ENCODE results near the gene GRIN2D. TPM values are rescaled to one million over a fixed set of nuclear protein-coding genes. Genes with fewer than 3 reads are reported as not detected.

The GRIN2D gene
- polyA plus RNA-seq, 3 donors = 0.13 to 0.29 TPM; not detected in 1

GRCh38 chr19:48413879-48414587 is 20.6 kb downstream of the GRIN2D start:
- Mint-ChIP-seq H3K27me3 (ENCODE audit: low read depth in 3 of 3) (peaks cover 28 to 44% (median 30%) of the 10 kb centered on the region in 3 donors), H3K4me3 (peak overlapping the region; percentile 59 to 72), H3K4me1 (peaks cover 26% of the 10 kb centered on the region), H3K27ac (no peak overlapping the region), H3K9me3 (peaks cover 0 to 12% (median 0%) of the 10 kb centered on the region in 7 donors), H3K36me3 (peaks cover 0 to 4% of the 10 kb centered on the region in 2 donors)
- no peaks in the 10 kb centered on the region for H4K20me1 ChIP-seq (ENCODE audit: insufficient read depth, low read length)
- H3K27ac ChIP-seq (ENCODE audit: low read depth in 1 of 2, low read length in 2 of 2) = no peak overlapping the region
- H2AFZ ChIP-seq (ENCODE audit: insufficient read depth, low read depth, low read length, poor library complexity, severe bottlenecking) = peak overlapping the region; percentile 76
- no peak overlapping the region for H3K9ac ChIP-seq (ENCODE audit: insufficient read depth, low read length, poor library complexity, severe bottlenecking)
- H3K4me2 ChIP-seq (replicated peaks; ENCODE audit: extremely low read depth, low read length, poor library complexity, severe bottlenecking) = no peak overlapping the region
- H3K36me3 ChIP-seq (replicated peaks in 1 of 2; ENCODE audit: control insufficient read depth in 1 of 2, insufficient read depth in 2 of 2, low read length in 2 of 2) = no peaks in the 10 kb centered on the region
- DNase-seq = no peak
- intact Hi-C loops (cut with micrococcal nuclease) = no loop called here
- no peaks in the 10 kb centered on the region for H3K79me2 ChIP-seq (ENCODE audit: insufficient read depth, low read length)
- TF ChIP-seq CTCF (IDR thresholded peaks at IDR 0.05) = no peak
- H3K4me1 ChIP-seq (ENCODE audit: control insufficient read depth in 1 of 2, insufficient read depth in 2 of 2, low read length in 2 of 2) = peaks cover 20 to 25% of the 10 kb centered on the region in 2 donors
- H3K4me3 ChIP-seq (replicated peaks in 1 of 3; ENCODE audit: low read depth in 2 of 3, low read length in 3 of 3) = no peak overlapping the region
- peaks cover 0 to 21% of the 10 kb centered on the region in 2 donors for H3K27me3 ChIP-seq (ENCODE audit: control insufficient read depth in 2 of 2, insufficient read depth in 2 of 2, low read length in 2 of 2)
- H3K9me3 ChIP-seq (replicated peaks in 1 of 2; ENCODE audit: control insufficient read depth in 1 of 2, insufficient read depth in 1 of 2, low read length in 2 of 2) = no peaks in the 10 kb centered on the region
- 53% methylated on average over 20 of the region's 24 CpGs for WGBS (ENCODE audit: insufficient coverage)

- H3K79me2 ChIP-seq (ENCODE audit: insufficient read depth, low read length) = no peaks in the 10 kb centered on the region
- peak; percentile 77 to 88 (median 88) for DNase-seq
- Mint-ChIP-seq H3K27ac (peak overlapping the region in 2 of 7 donors; percentile 22 to 89), H3K4me3 (peak overlapping the region; percentile 72 to 87), H3K27me3 (ENCODE audit: low read depth in 3 of 3) (peaks cover 28 to 43% (median 32%) of the 10 kb centered on the region in 3 donors), H3K9me3 (peaks cover 0 to 12% (median 1%) of the 10 kb centered on the region in 7 donors), H3K36me3 (peaks cover 0 to 4% of the 10 kb centered on the region in 2 donors), H3K4me1 (peaks cover 29% of the 10 kb centered on the region)
- intact Hi-C loops (cut with micrococcal nuclease) = no loop called here
- no peak overlapping the region for H3K27ac ChIP-seq (ENCODE audit: low read depth in 1 of 2, low read length in 2 of 2)
- H3K36me3 ChIP-seq (replicated peaks in 1 of 2; ENCODE audit: control insufficient read depth in 1 of 2, insufficient read depth in 2 of 2, low read length in 2 of 2) = no peaks in the 10 kb centered on the region
- H3K4me1 ChIP-seq (ENCODE audit: control insufficient read depth in 1 of 2, insufficient read depth in 2 of 2, low read length in 2 of 2) = peaks cover 23 to 30% of the 10 kb centered on the region in 2 donors
- no peak overlapping the region for H3K9ac ChIP-seq (ENCODE audit: insufficient read depth, low read length, poor library complexity, severe bottlenecking)
- H4K20me1 ChIP-seq (ENCODE audit: insufficient read depth, low read length) = no peaks in the 10 kb centered on the region
- WGBS (ENCODE audit: insufficient coverage) = 4% methylated on average over 11 of the region's 14 CpGs
- peak overlapping the region; percentile 87 for H2AFZ ChIP-seq (ENCODE audit: insufficient read depth, low read depth, low read length, poor library complexity, severe bottlenecking)
- H3K4me2 ChIP-seq (replicated peaks; ENCODE audit: extremely low read depth, low read length, poor library complexity, severe bottlenecking) = peak overlapping the region; percentile 74
- H3K27me3 ChIP-seq (ENCODE audit: control insufficient read depth in 2 of 2, insufficient read depth in 2 of 2, low read length in 2 of 2) = peaks cover 0 to 21% of the 10 kb centered on the region in 2 donors
- H3K4me3 ChIP-seq (replicated peaks in 1 of 3; ENCODE audit: low read depth in 2 of 3, low read length in 3 of 3) = peak overlapping the region; percentile 24 to 78 (median 41)
- no peak for TF ChIP-seq CTCF (IDR thresholded peaks at IDR 0.05)
- H3K9me3 ChIP-seq (replicated peaks in 1 of 2; ENCODE audit: control insufficient read depth in 1 of 2, insufficient read depth in 1 of 2, low read length in 2 of 2) = no peaks in the 10 kb centered on the region
These were observed 21.9 kb downstream of the GRIN2D start for GRCh38 chr19:48415395-48415794.
